Lung (tissue), 12 donors: ENCODE results near the gene OLFM2. TPM values are rescaled to one million over a fixed set of nuclear protein-coding genes. Genes with fewer than 3 reads are reported as not detected.

Experiments used
- ATAC-seq: fragments of 200-7000 bp; cut with Tn5 transposase; one replicate; pipeline ENCODE4 v1.9.1; 2020; ENCODE audit warnings: moderate number of reproducible peaks; ENCODE audit not compliant: insufficient read depth, low FRiP score
- DNase-seq, 3 donors: peaks; one replicate each; pipeline ENCODE4 v3.0.0-alpha.2; 2013 to 2017
- H3K27ac ChIP-seq, 2 donors: one replicate each; pipeline ENCODE4 v1.5.1; 2013; ENCODE audit warnings: mild to moderate bottlenecking in 2 of 2, moderate library complexity in 2 of 2, control low read depth in 1 of 2, inconsistent platforms in 1 of 2, low read depth in 1 of 2, low read length in 1 of 2
- H3K27me3 ChIP-seq, 3 donors: one replicate each; pipeline ENCODE4 v1.5.1; 2013; ENCODE audit warnings: low read length in 2 of 3; ENCODE audit not compliant: control insufficient read depth in 3 of 3, insufficient read depth in 3 of 3
- H3K36me3 ChIP-seq, 4 donors: one replicate each; pipeline ENCODE4 v1.5.1; 2013; ENCODE audit warnings: low read length in 4 of 4, mild to moderate bottlenecking in 1 of 4, moderate library complexity in 1 of 4; ENCODE audit not compliant: control insufficient read depth in 4 of 4, insufficient read depth in 4 of 4
- H3K4me1 ChIP-seq, 5 donors: one replicate each; pipeline ENCODE4 v1.5.1; 2013; ENCODE audit warnings: low read length in 5 of 5, mild to moderate bottlenecking in 2 of 5, moderate library complexity in 1 of 5; ENCODE audit not compliant: control insufficient read depth in 5 of 5, insufficient read depth in 5 of 5
- H3K4me3 ChIP-seq: one replicate; pipeline ENCODE4 v1.5.1; 2013; ENCODE audit warnings: mild to moderate bottlenecking, control low read depth, moderate library complexity
- H3K9ac ChIP-seq, 2 donors: one replicate each; pipeline ENCODE4 v1.5.1; 2013; ENCODE audit warnings: low read length in 2 of 2, control low read depth in 1 of 2; ENCODE audit not compliant: insufficient read depth in 1 of 2
- H3K9me3 ChIP-seq, 4 donors: one replicate each; pipeline ENCODE4 v1.5.1; 2013; ENCODE audit warnings: low read length in 3 of 4, mild to moderate bottlenecking in 1 of 4, moderate library complexity in 1 of 4; ENCODE audit not compliant: control insufficient read depth in 4 of 4, insufficient read depth in 3 of 4
- CTCF ChIP-seq: IDR thresholded peaks from 2 replicates; pipeline ENCODE4 v1.5.1; 2012; ENCODE audit warnings: mild to moderate bottlenecking; ENCODE audit errors: control extremely low read depth, extremely low read depth
- WGBS, 2 donors: extraction: QIAGEN DNeasy Blood & Tissue Kit; methylation state at CpG; one replicate each; pipeline ENCODE4 v1.1.7; 2013; 5-methylcytosine and 5-hydroxymethylcytosine counted together
- polyA plus RNA-seq, 2 donors: library from polyadenylated mRNA; stranded (reverse); fragments of 200-250 nt; gene quantifications; one replicate each; pipeline ENCODE4 v1.2.1, GENCODE V29; 2013
- total RNA-seq, 2 donors: library from RNA; depleted of rRNA in 1 of 2; stranded (reverse); fragments of >200 nt in 1 of 2; gene quantifications; one replicate each; pipeline ENCODE4 v1.2.1, GENCODE V29; 2014 to 2021
- donor health status: control.
- donor health status: control.
- donor health status: Bipolar disorder and iron deficiency.
- donor health status: healthy.
- donor health status: DM: yes; HTN: yes; CAD: no.

OLFM2 gene
- total and polyA plus RNA-seq, 4 donors: 2.2 to 14.3 (median 8.8) TPM

GRCh38 chr19:9943744-9944143 is 7.4 kb upstream of the OLFM2 start:
- ATAC-seq: no peak
- Histone ChIP-seq H3K4me1 (peaks cover 0 to 9% (median 0%) of the 10 kb centered on the region in 5 donors), H3K4me3 (no peak overlapping the region), H3K27me3 (no peaks in the 10 kb centered on the region), H3K9me3 (peaks cover 0 to 8% (median 4%) of the 10 kb centered on the region in 4 donors), H3K27ac (no peak overlapping the region), H3K9ac (no peak overlapping the region), H3K36me3 (no peaks in the 10 kb centered on the region)
- no peak for TF ChIP-seq CTCF
- DNase-seq: no peak
- WGBS, 2 donors: 76 to 87% methylated on average over 6 of the region's 6 CpGs

GRCh38 chr19:9941671-9942070 is 5.4 kb upstream of the OLFM2 start:
- WGBS, 2 donors: 60 to 75% methylated on average over 1 of the region's 1 CpG
- H3K4me3 ChIP-seq: no peak overlapping the region
- no peak for TF ChIP-seq CTCF
- peaks cover 0 to 8% (median 4%) of the 10 kb centered on the region in 4 donors for H3K9me3 ChIP-seq
- peaks cover 0 to 13% (median under 1%) of the 10 kb centered on the region in 5 donors for H3K4me1 ChIP-seq
- H3K36me3 ChIP-seq: no peaks in the 10 kb centered on the region
- no peak overlapping the region for H3K27ac ChIP-seq
- peaks cover 0 to 2% (median 0%) of the 10 kb centered on the region in 3 donors for H3K27me3 ChIP-seq
- no peak overlapping the region for H3K9ac ChIP-seq
- ATAC-seq (no peak), DNase-seq (no peak)

- Histone ChIP-seq H3K27ac (no peak overlapping the region), H3K9me3 (peaks cover 0 to 8% (median 4%) of the 10 kb centered on the region in 4 donors), H3K36me3 (no peaks in the 10 kb centered on the region), H3K4me1 (peaks cover 0 to 14% (median 2%) of the 10 kb centered on the region in 5 donors), H3K4me3 (no peak overlapping the region), H3K9ac (no peak overlapping the region), H3K27me3 (peaks cover 0 to 3% (median 0%) of the 10 kb centered on the region in 3 donors)
- ATAC-seq (no peak), DNase-seq (no peak)
- TF ChIP-seq CTCF: no peak
- 32 to 44% methylated on average over 1 of the region's 1 CpG for WGBS, 2 donors
Measured at GRCh38 chr19:9941231-9941630, 4.9 kb upstream of the OLFM2 start.

GRCh38 chr19:9940778-9941177 is 4.5 kb upstream of the OLFM2 start:
- Histone ChIP-seq H3K36me3 (no peaks in the 10 kb centered on the region), H3K4me3 (no peak overlapping the region), H3K9me3 (peaks cover 0 to 8% (median 4%) of the 10 kb centered on the region in 4 donors), H3K9ac (no peak overlapping the region), H3K27ac (no peak overlapping the region), H3K27me3 (peaks cover 0 to 3% (median under 1%) of the 10 kb centered on the region in 3 donors), H3K4me1 (peaks cover 0 to 12% (median 2%) of the 10 kb centered on the region in 5 donors)
- TF ChIP-seq CTCF: no peak
- DNase-seq (no peak), ATAC-seq (no peak)
- WGBS, 2 donors: 60 to 71% methylated on average over 2 of the region's 2 CpGs
